K562 (cell line): ENCODE results near the gene FTL. TPM values are rescaled to one million over a fixed set of nuclear protein-coding genes. Genes with fewer than 3 reads are reported as not detected.

Experiments
- BCOR ChIP-seq: fragments of 450-650 bp; IDR thresholded peaks from 2 replicates; pipeline ENCODE4 v1.6.1; 2016
- CBX1 ChIP-seq: sonication (generic); IDR thresholded peaks from 2 replicates; pipeline ENCODE4 v1.6.1; 2016; ENCODE audit warnings: antibody characterized with exemption, low read depth, mild to moderate bottlenecking
- CCNT2 ChIP-seq: IDR thresholded peaks from 2 replicates; pipeline ENCODE4 v1.6.1; 2011; ENCODE audit warnings: borderline replicate concordance, low read depth, mild to moderate bottlenecking, moderate library complexity, mixed read lengths, low read length; ENCODE audit not compliant: insufficient read length; ENCODE audit errors: extremely low read depth
- CGGBP1 ChIP-seq: fragments of 250-450 bp; sonication (Bioruptor Pico); IDR thresholded peaks from 2 replicates; pipeline ENCODE4 v1.9.0; 2021; ENCODE audit warnings: mild to moderate bottlenecking
- DACH1 ChIP-seq: fragments of 450-650 bp; IDR thresholded peaks from 2 replicates; pipeline ENCODE4 v1.6.1; 2018; ENCODE audit not compliant: partially characterized antibody
- ELF4 ChIP-seq: fragments of 450-650 bp; formaldehyde crosslinking; IDR thresholded peaks from 2 replicates; pipeline ENCODE4 v1.4.0; 2022; ENCODE audit warnings: missing genetic modification characterization
- EP300 ChIP-seq: IDR thresholded peaks from 2 replicates; pipeline ENCODE4 v1.6.1; 2012; ENCODE audit warnings: low read length, improper control_type of control experiment
- EP400 ChIP-seq: fragments of 450-650 bp; IDR thresholded peaks from 2 replicates; pipeline ENCODE4 v1.6.1; 2017; ENCODE audit warnings: antibody characterized with exemption, mild to moderate bottlenecking, moderate library complexity
- FOS ChIP-seq: IDR thresholded peaks from 3 replicates; pipeline ENCODE4 v1.6.1; 2011; ENCODE audit not compliant: insufficient read length; ENCODE audit errors: extremely low read depth
- FOXK2 ChIP-seq, 2 experiments: fragments of 450-650 bp; IDR thresholded peaks in 1 of 2; conservative IDR thresholded peaks in 1 of 2; 2 replicates each; pipeline ENCODE4 v1.6.1; 2016; ENCODE audit warnings: low read depth in 2 of 2, mild to moderate bottlenecking in 1 of 2
- GTF3C2 ChIP-seq: IDR thresholded peaks from 3 replicates; pipeline ENCODE4 v1.6.1; 2011; ENCODE audit warnings: borderline replicate concordance, mild to moderate bottlenecking, moderate library complexity; ENCODE audit not compliant: insufficient read length; ENCODE audit errors: extremely low read depth
- HDAC8 ChIP-seq: fragments of 450-650 bp; IDR thresholded peaks from 2 replicates; pipeline ENCODE4 v1.6.1; 2016; ENCODE audit warnings: mild to moderate bottlenecking, missing genetic modification characterization, moderate library complexity, missing compliant biosample characterization
- ILF3 ChIP-seq: fragments of 450-650 bp; IDR thresholded peaks from 2 replicates; pipeline ENCODE4 v1.6.1; 2018; ENCODE audit warnings: antibody characterized with exemption, mild to moderate bottlenecking, moderate library complexity, borderline replicate concordance
- JUND ChIP-seq, 2 experiments: IDR thresholded peaks; 2 replicates in 1 of 2; 3 replicates in 1 of 2; pipeline ENCODE4 v1.6.1; 2011; ENCODE audit warnings: borderline replicate concordance in 2 of 2, low read depth in 2 of 2, low read length in 2 of 2, improper control_type of control experiment in 1 of 2, missing biosample characterization in 1 of 2, missing genetic modification characterization in 1 of 2, missing genetic modification reagents in 1 of 2
- KLF13 ChIP-seq: fragments of 450-650 bp; IDR thresholded peaks from 2 replicates; pipeline ENCODE4 v1.6.1; 2016; ENCODE audit warnings: missing genetic modification characterization, low read depth, mild to moderate bottlenecking, missing compliant biosample characterization, moderate library complexity, borderline replicate concordance
- MAFF ChIP-seq: IDR thresholded peaks from 2 replicates; pipeline ENCODE4 v1.6.1; 2012; ENCODE audit warnings: low read length, improper control_type of control experiment
- MCM5 ChIP-seq: fragments of 450-650 bp; IDR thresholded peaks from 2 replicates; pipeline ENCODE4 v1.6.1; 2016; ENCODE audit warnings: low read depth
- MTA3 ChIP-seq: fragments of 450-650 bp; formaldehyde crosslinking; IDR thresholded peaks from 2 replicates; pipeline ENCODE4 v1.6.1; 2017; ENCODE audit warnings: mild to moderate bottlenecking, borderline replicate concordance
- SETDB1 ChIP-seq: IDR thresholded peaks from one replicate; pipeline ENCODE4 v1.6.1; 2012; ENCODE audit warnings: low read length, control low read depth, inconsistent platforms
- SIN3A ChIP-seq, 2 experiments: fragments of 150-350 bp in 1 of 2; IDR thresholded peaks; 2 replicates each; pipeline ENCODE4 v1.6.1; 2011 to 2016; ENCODE audit warnings: borderline replicate concordance in 2 of 2, low read depth in 2 of 2, low read length in 2 of 2, mild to moderate bottlenecking in 2 of 2, moderate library complexity in 2 of 2; ENCODE audit not compliant: control insufficient read depth in 1 of 2
- TAL1 ChIP-seq: fragments of 450-650 bp; IDR thresholded peaks from 2 replicates; pipeline ENCODE4 v1.6.1; 2016; ENCODE audit warnings: mild to moderate bottlenecking
- ZNF140 ChIP-seq: fragments of 250-450 bp; sonication (Bioruptor Pico); IDR thresholded peaks from 2 replicates; pipeline ENCODE4 v1.8.0; 2021; ENCODE audit warnings: moderate library complexity, mild to moderate bottlenecking, inconsistent platforms
- ZNF740 ChIP-seq, 3 experiments: fragments of 200-800 bp in 1 of 3; sonication (Bioruptor generic) in 1 of 3; sonication (generic) in 1 of 3; formaldehyde crosslinking in 1 of 3; IDR thresholded peaks; 2 replicates each; pipeline versions ENCODE4 v1.6.1 to v1.8.0; 2016 to 2022; ENCODE audit warnings: mild to moderate bottlenecking in 2 of 3, missing compliant biosample characterization in 2 of 3, missing genetic modification characterization in 2 of 3, missing genetic modification reagents in 1 of 3
- polyA plus RNA-seq, 8 experiments: library from polyadenylated mRNA; depleted of rRNA in 4 of 8; stranded (reverse) in 5 of 8; unstranded in 3 of 8; fragments of >200 nt; fragmentation: Nextera tagmentation in 2 of 8; fragmentation: Illumina TruSeq in 1 of 8; extraction: Ambion mirVana in 2 of 8; extraction: Trizol in 1 of 8; gene quantifications; 2 replicates each; pipeline versions ENCODE4 v1.2.1 to v1.2.3, GENCODE V29; 2011 to 2014; ENCODE audit warnings: inconsistent platforms in 1 of 8, missing spikeins in 1 of 8
- total RNA-seq, 7 experiments: library from RNA; depleted of rRNA in 6 of 7; stranded (reverse); fragments of >200 nt in 6 of 7; fragmentation: Illumina TruSeq in 2 of 7; extraction: Trizol in 2 of 7; gene quantifications; 2 replicates each; pipeline versions ENCODE4 v1.2.1 to v1.2.3, GENCODE V29; 2011 to 2021; ENCODE audit warnings: low replicate concordance in 1 of 7

Gene FTL
- total and polyA plus RNA-seq, 9 of the 15 experiments (the other 6 are each of a cell fraction or from before 2014, with no cell fraction given) = 1,231 to 27,415 (median 3,965) TPM

DNA sequence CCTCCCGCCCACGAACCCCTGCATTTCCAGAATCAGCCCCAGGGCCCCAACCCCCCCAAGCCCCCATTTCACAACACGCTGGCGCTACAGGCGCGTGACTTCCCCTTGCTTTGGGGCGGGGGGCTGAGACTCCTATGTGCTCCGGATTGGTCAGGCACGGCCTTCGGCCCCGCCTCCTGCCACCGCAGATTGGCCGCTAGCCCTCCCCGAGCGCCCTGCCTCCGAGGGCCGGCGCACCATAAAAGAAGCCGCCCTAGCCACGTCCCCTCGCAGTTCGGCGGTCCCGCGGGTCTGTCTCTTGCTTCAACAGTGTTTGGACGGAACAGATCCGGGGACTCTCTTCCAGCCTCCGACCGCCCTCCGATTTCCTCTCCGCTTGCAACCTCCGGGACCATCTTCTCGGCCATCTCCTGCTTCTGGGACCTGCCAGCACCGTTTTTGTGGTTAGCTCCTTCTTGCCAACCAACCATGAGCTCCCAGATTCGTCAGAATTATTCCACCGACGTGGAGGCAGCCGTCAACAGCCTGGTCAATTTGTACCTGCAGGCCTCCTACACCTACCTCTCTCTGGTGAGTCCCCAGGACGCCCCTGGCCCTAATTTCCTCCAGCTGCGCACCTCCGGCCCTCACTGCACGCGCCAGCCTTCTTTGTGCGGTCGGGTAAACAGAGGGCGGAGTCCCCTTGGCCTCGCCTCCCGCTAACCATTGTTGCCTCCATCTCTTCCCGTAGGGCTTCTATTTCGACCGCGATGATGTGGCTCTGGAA is at the start of gene FTL (continued):
- peak; percentile 45 to 64; a peak in 3 of 4 replicates for TF ChIP-seq SIN3A (IDR thresholded peaks at IDR 0.05; ENCODE audit: borderline replicate concordance in 2 of 2, control insufficient read depth in 1 of 2, low read depth in 2 of 2, low read length in 2 of 2)
- TF ChIP-seq MCM5 = no peak
- TF ChIP-seq ELF4 (CRISPR knock-in tag) = 0 out of 2 replicates have a peak, but pooled peaks have one; percentile 51
- TF ChIP-seq FOXK2 (conservative IDR thresholded peaks at IDR 0.05 in 1 of 2, IDR thresholded peaks at IDR 0.05 in 1 of 2; ENCODE audit: low read depth in 2 of 2) = peak; percentile 87 to 90; a peak in 3 of 4 replicates
- TF ChIP-seq TAL1 = no peak
- peak; percentile 75; the same call in 1 of the 2 replicates for TF ChIP-seq ILF3
- TF ChIP-seq CBX1 = peak; percentile 99
- TF ChIP-seq CCNT2 = peak; percentile 96
- TF ChIP-seq BCOR = peak; percentile 42
- TF ChIP-seq EP400 = peak; percentile 80
- TF ChIP-seq SETDB1 = no peak
- TF ChIP-seq HDAC8 (tag) = no peak
- TF ChIP-seq ZNF740 (CRISPR knock-in tag; IDR thresholded peaks at IDR 0.05) = peak; percentile 87
- TF ChIP-seq ZNF740 (tag; IDR thresholded peaks at IDR 0.05) = peak in 1 of 2 experiments; percentile 69; a peak in 1 of 4 replicates
- TF ChIP-seq MAFF = no peak
- peak; percentile 36; the same call in 1 of the 2 replicates for TF ChIP-seq EP300
- no peak for TF ChIP-seq DACH1
- TF ChIP-seq FOS = peak; percentile 83
- TF ChIP-seq JUND (IDR thresholded peaks at IDR 0.05; ENCODE audit: borderline replicate concordance, low read depth, low read length) = peak; percentile 59; the same call in 1 of the 2 replicates
- TF ChIP-seq JUND (tag; IDR thresholded peaks at IDR 0.05; ENCODE audit: borderline replicate concordance, low read depth, low read length) = peak; percentile 30; the same call in 1 of the 3 replicates
- no peak; the same call in 1 of the 2 replicates for TF ChIP-seq ZNF140 (CRISPR knock-in tag)
- TF ChIP-seq GTF3C2 = no peak
- peak; percentile 80; the same call in 1 of the 2 replicates for TF ChIP-seq CGGBP1 (CRISPR knock-in tag)
- peak; percentile 22; the same call in 1 of the 2 replicates for TF ChIP-seq KLF13
- TF ChIP-seq MTA3 = peak; percentile 100
